HL-60 (cell line): ENCODE results near the gene ANGPTL5.

ENCODE experiments used
- GABPA ChIP-seq: IDR thresholded peaks from 2 replicates; pipeline ENCODE4 v1.6.1; 2012; ENCODE audit warnings: low read depth
- POLR2AphosphoS5 ChIP-seq: IDR thresholded peaks from 2 replicates; pipeline ENCODE4 v1.6.1; 2012; ENCODE audit warnings: low read depth
- SPI1 ChIP-seq: IDR thresholded peaks from 2 replicates; pipeline ENCODE4 v1.6.1; 2012; ENCODE audit warnings: low read depth, mild to moderate bottlenecking, borderline replicate concordance
- TF ChIP-seq, protein P1 (sequence below): IDR thresholded peaks from 2 replicates; pipeline ENCODE4 v1.6.1; 2012; ENCODE audit warnings: low read depth; ENCODE audit not compliant: insufficient replicate concordance
- TF ChIP-seq, protein P2 (sequence below): IDR thresholded peaks from one replicate; pipeline ENCODE4 v1.5.1; 2011; ENCODE audit warnings: low read length, control low read depth, inconsistent platforms; ENCODE audit not compliant: insufficient read depth

DNA sequence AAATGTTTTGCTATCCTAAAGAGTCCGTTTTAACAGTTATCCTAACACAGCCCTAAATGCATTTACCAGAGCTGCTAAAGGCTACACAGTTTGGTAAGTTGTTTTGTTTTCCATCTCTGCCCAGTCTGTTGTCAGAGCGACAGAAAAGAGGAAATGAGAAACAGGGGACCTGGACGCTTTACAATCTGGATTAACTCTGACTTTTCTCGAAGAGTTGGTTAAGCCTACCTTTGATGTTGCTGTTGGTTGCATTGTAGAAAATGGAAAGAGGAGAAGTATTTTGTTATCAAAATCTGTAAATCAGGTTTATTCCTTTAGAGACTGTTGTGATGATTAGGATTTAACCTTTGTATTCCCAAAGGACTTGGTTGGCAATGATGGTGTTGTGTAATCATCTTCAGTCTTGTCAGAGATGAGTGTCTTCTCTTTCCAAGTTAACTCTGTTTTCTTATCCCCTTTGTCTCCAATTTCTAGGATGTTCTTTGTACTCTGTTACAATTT, 481 bp downstream of the ANGPTL5 start:
- TF ChIP-seq, protein P1, sequence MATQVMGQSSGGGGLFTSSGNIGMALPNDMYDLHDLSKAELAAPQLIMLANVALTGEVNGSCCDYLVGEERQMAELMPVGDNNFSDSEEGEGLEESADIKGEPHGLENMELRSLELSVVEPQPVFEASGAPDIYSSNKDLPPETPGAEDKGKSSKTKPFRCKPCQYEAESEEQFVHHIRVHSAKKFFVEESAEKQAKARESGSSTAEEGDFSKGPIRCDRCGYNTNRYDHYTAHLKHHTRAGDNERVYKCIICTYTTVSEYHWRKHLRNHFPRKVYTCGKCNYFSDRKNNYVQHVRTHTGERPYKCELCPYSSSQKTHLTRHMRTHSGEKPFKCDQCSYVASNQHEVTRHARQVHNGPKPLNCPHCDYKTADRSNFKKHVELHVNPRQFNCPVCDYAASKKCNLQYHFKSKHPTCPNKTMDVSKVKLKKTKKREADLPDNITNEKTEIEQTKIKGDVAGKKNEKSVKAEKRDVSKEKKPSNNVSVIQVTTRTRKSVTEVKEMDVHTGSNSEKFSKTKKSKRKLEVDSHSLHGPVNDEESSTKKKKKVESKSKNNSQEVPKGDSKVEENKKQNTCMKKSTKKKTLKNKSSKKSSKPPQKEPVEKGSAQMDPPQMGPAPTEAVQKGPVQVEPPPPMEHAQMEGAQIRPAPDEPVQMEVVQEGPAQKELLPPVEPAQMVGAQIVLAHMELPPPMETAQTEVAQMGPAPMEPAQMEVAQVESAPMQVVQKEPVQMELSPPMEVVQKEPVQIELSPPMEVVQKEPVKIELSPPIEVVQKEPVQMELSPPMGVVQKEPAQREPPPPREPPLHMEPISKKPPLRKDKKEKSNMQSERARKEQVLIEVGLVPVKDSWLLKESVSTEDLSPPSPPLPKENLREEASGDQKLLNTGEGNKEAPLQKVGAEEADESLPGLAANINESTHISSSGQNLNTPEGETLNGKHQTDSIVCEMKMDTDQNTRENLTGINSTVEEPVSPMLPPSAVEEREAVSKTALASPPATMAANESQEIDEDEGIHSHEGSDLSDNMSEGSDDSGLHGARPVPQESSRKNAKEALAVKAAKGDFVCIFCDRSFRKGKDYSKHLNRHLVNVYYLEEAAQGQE, result no peak
- TF ChIP-seq, protein P2, sequence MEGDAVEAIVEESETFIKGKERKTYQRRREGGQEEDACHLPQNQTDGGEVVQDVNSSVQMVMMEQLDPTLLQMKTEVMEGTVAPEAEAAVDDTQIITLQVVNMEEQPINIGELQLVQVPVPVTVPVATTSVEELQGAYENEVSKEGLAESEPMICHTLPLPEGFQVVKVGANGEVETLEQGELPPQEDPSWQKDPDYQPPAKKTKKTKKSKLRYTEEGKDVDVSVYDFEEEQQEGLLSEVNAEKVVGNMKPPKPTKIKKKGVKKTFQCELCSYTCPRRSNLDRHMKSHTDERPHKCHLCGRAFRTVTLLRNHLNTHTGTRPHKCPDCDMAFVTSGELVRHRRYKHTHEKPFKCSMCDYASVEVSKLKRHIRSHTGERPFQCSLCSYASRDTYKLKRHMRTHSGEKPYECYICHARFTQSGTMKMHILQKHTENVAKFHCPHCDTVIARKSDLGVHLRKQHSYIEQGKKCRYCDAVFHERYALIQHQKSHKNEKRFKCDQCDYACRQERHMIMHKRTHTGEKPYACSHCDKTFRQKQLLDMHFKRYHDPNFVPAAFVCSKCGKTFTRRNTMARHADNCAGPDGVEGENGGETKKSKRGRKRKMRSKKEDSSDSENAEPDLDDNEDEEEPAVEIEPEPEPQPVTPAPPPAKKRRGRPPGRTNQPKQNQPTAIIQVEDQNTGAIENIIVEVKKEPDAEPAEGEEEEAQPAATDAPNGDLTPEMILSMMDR, result no peak
- TF ChIP-seq POLR2AphosphoS5 (no peak), SPI1 (peak; percentile 85), GABPA (no peak)
